NCI-H345 treated with DMSO at 0.1 percent for 48 hours (cell line): ENCODE measurements around the gene LYPD6B.

Experiments
- DNase-seq: peaks from one replicate; lab custom pipeline; 2025; ENCODE audit not compliant: unreplicated experiment; lab: John Stamatoyannopoulos, UW

The LYPD6B gene

GRCh38 chr2:149261692-149262091 lies 223.2 kb downstream of the LYPD6B start:
- no peak for DNase-seq
